ENCODE results near the gene PSMB10.
"Not testable (repeated sequence)": the region's sequence is repeated elsewhere in the genome, so short reads cannot be mapped to it uniquely, and the experiment has no call there.

The PSMB10 gene

GRCh38 chr16:67924140-67924906 lies 12.3 kb downstream of the PSMB10 start:
- no peak for DNase-seq

GRCh38 chr16:67923414-67924116 lies 13.1 kb downstream of the PSMB10 start:
- peak; percentile 78 for DNase-seq

DNA sequence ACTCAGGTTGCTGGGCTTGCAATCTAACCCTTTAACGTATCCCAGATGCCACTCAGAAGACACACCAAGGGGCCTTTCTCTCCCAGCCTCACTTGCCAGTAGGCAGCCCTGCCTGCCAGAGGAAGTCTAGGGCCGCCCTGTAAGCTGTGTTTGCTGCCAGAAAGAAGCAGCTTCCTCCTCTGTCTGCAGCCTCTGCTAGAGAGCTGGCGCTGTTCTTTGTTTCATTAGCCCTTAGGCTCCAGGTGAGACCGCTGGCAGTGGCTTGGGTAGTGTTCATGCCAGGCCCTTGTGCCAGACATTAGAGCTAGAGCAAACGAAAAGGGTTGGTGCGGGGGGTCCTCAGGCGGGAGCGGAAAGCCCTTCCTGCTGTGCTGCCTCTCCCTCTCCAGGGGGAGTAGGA lies 13.9 kb downstream of the PSMB10 start:
- peak; percentile 76 for DNase-seq

- no peak for DNase-seq
Observed at GRCh38 chr16:67922221-67922620, 14.4 kb downstream of the PSMB10 start.

DNA sequence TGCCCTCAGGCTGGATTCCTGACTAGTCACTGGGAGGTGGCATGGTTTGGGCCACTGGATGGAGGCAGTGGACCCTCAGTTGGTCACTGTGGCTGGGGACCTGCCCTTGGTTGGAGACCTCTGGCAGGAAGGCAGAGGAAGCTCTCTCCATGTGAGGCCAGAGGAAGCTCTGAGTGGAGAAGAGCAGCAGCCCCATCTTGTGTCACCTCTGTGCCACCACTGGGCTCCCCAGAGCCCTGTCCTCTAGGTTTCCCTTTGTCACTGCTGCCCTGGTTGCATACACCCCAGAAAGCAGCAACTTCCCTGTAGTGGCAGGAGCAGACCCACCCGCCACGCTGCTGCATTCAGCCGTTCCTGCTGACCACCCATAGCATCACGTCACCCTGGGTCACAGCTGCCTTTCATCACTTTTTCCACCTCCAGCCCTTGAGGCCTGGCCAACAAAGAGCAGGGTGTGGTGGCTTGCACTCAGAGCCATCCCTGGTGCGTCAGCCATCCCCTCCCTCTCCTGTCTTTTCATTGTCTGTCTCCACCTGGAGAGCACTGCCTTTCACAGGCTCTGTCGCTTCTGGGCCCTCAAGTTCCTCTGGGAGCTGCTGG lies 16.9 kb downstream of the PSMB10 start:
- DNase-seq, result no peak

DNA sequence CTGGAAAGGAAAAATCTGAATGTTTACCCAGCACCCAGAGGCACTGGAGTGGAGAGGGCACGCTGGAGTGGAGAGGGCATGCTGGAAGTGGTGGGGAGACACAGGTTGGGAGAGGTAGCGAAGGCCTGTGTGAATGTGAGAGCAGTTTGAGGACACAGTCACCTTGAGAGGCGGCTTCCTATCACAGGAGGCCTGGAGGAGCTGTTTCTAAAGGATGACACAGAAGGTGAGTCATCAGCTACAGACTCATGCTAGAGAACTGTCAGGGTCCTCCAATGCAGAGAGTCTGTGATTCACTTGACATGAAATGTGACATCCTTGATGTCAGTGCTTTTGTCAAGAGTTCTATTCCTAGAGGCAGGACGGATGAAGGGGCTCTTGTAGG lies 18.8 kb downstream of the PSMB10 start:
- DNase-seq, result peak; percentile 38

DNA sequence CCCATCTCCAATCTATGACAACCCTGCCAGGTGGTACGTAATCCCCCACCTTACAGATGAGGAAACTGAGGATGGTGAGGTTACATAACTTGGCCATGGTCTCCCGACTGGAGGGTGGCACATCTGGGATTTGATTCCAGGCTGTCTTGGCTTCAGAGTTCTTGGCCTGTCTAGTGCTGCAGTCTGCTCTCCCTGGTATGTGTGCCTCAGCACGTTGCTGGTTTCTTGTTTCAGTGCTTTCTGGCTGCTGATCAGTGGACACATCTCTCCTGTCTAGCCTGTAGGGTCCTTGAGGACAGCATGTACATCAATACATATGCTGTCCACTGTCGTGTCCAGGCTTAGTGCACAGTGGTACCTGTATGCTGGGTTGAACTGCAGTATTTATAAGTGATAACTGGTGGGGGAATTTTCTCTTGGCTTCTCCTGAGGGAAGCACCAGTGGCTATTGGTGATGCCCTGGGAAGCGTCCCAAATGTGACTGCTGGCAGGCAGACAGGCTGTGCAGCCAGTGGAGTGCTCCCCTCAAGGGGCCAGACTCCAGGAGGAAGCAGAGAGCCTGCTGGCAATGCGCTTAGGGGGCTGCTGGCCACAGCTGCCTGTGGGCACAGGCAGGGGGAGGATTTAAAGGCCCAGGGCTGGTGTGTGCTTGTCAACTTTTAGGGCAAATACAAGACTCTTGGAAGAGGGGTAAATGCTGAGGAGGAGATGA lies 19.4 kb downstream of the PSMB10 start:
- peak; percentile 46 for DNase-seq

GRCh38 chr16:67915831-67916723 lies 20.6 kb downstream of the PSMB10 start:
- no peak for DNase-seq

DNA sequence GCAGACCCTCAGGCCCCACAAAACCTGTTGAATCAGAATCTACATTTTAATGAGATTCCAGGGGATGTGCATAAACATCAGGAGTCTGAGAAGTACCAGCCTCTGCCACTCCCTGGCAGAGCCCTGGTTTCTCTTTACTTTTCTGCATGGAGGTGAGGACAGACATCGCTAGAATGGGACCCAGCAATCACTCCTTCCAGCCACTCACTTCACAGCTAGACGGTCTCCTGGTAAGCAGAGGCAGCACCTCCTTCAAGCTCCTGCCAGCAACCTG lies 21.2 kb downstream of the PSMB10 start:
- not testable (repeated sequence) for DNase-seq

GRCh38 chr16:67914758-67915495 lies 21.7 kb downstream of the PSMB10 start:
- no peak for DNase-seq

DNA sequence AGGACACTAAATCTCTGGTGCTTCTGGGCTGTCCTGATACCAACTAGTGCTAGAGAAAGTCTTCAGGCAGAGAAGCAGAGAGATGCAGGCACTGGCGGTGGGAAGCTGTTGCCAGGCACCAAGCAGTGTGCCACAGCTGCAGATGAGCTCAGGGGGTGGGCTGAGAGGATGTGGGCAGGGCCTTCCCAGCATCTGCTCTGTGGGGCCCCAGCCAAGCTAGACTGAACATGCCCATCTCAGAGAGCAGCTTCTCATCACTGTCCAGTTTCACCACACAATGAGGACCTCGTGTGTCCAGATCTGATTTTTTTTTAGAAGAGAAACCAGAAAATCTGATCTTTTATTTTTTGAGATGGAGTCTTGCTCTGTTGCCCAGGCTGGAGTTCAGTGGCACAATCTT lies 26.5 kb downstream of the PSMB10 start:
- no peak for DNase-seq

GRCh38 chr16:67909056-67909742 lies 27.5 kb downstream of the PSMB10 start:
- DNase-seq, result no peak

- DNase-seq, result no peak
Observed at GRCh38 chr16:67907397-67908180, 29.1 kb downstream of the PSMB10 start.

DNA sequence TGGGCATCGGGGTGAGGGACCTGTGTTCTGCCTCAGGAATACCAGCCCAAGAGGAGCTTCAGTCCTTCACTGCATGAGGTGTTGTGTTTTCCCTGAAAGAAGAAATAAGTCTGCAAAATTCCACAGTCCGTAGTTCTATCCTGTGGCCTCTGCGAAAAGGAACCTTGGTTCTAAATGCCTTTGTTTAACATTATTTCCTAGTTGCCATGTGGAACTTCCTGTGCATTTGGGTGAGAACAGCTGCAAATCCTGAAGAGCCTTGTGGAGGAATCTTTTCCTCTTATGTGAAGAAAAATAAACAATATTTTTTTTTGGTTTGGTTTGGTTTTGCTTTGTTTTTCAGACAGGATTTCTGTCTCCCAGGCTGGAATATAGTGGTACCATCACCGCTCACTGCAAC lies 33.8 kb downstream of the PSMB10 start:
- DNase-seq, result no peak

DNA sequence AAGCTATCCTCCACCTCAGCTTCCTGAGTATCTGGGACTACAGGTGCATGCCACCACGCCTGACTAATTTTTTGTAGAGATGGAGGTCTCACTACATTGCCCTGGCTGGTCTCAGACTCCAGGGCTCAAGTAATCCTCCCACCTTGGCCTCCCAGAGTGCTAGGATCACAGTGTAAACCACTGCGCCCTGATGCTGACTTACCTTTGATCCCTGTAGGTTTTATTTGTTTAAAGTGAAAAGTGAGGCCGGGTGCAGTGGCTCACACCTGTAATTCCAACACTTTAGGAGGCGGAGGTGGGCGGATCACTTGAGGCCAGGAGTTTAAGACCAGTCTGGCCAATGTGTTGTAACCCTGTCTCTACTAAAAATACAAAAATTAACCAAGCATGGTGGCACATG lies 34.9 kb downstream of the PSMB10 start:
- no peak for DNase-seq

- no peak for DNase-seq
Observed at GRCh38 chr16:67897231-67897630, 39.4 kb downstream of the PSMB10 start.

DNA sequence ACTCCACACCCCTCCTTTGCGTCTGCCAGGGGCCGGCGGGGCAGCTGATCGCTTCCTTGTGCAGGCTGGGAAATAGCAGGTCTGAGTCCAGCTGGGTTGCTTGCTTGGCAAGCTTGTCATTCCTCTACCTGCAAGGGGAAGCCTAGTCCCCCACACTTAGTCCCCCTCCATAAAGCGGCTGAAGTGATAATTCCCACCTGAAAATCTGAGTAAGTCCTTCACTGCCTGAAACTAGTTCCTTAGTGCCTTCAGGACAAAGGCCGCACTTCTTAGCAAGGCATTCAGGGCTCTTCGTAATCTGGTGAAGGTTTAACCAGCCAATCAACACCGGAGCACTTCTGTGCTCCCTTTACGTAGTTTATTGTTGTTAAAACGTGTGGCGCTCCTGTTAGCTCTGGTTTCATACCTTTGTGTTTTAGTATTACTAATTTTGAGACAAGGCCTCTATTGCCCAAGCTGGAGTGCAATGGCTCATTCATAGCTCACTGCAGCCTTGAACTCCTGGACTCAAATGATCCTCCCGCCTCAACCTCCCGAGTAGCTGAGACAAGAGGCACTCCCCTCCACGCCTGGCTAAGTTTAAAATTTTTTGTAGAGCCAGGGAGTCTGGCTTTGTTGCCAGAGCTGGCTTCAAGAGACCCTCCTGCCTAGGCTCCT lies 42.8 kb downstream of the PSMB10 start:
- DNase-seq, result no peak

GRCh38 chr16:67892899-67893742 lies 43.5 kb downstream of the PSMB10 start, which contains the start of gene PSKH1:
Gene PSKH1 (plus strand): TSS chr16:67893254. CDS start chr16:67908750, 15,496 bp downstream.
- DNase-seq, result peak; percentile 74

GRCh38 chr16:67892375-67892774 lies 44.3 kb downstream of the PSMB10 start:
- DNase-seq, result no peak
